Tibial nerve (tissue), 3 donors: ENCODE data around the gene PON1.

Source experiments
- POLR2A ChIP-seq, 2 donors: fragments of 450-650 bp; IDR thresholded peaks; one replicate each; pipeline ENCODE4 v1.6.1; 2017; ENCODE audit warnings: antibody characterized with exemption in 2 of 2, mild to moderate bottlenecking in 2 of 2, moderate library complexity in 2 of 2
- TF ChIP-seq, protein P1 (sequence below), 5 experiments: fragments of 200-600 bp in 3 of 5; fragments of 450-650 bp in 2 of 5; sonication (generic) in 3 of 5; IDR thresholded peaks; one replicate each; pipeline ENCODE4 v1.5.1; 2016 to 2019; ENCODE audit warnings: antibody characterized with exemption in 5 of 5, mild to moderate bottlenecking in 3 of 5, moderate library complexity in 2 of 5

DNA sequence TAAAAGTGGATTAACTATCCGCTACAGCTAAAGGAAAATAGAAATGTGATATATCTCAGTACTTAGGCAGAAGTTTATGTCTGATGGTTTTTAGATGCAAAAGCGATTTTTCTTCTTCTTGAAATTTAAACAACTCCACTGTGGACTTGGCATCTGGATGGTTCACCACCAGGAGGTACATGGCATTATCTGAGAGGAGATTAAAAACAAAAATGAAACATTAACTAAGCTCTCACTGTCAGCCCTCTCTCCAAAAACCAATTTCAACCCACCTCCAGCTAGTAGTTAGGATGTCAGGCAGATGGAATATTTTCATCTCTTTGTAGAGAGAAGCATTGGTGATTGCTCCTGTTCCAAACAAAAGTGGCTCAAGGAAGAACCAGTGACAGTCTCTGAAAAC is 12.9 kb downstream of the PON1 start:
- TF ChIP-seq, protein P1, sequence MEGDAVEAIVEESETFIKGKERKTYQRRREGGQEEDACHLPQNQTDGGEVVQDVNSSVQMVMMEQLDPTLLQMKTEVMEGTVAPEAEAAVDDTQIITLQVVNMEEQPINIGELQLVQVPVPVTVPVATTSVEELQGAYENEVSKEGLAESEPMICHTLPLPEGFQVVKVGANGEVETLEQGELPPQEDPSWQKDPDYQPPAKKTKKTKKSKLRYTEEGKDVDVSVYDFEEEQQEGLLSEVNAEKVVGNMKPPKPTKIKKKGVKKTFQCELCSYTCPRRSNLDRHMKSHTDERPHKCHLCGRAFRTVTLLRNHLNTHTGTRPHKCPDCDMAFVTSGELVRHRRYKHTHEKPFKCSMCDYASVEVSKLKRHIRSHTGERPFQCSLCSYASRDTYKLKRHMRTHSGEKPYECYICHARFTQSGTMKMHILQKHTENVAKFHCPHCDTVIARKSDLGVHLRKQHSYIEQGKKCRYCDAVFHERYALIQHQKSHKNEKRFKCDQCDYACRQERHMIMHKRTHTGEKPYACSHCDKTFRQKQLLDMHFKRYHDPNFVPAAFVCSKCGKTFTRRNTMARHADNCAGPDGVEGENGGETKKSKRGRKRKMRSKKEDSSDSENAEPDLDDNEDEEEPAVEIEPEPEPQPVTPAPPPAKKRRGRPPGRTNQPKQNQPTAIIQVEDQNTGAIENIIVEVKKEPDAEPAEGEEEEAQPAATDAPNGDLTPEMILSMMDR (IDR thresholded peaks at IDR 0.05), result no peak
- no peak for TF ChIP-seq POLR2A (IDR thresholded peaks at IDR 0.05)
